Neural cell (in vitro differentiated cells): Measurements from ENCODE around the gene MARCHF5.

Experiments
- CTCF ChIP-seq: fragments of 450-650 bp; IDR thresholded peaks from 2 replicates; pipeline ENCODE4 v1.5.1; 2014; ENCODE audit warnings: antibody characterized with exemption, mild to moderate bottlenecking, moderate library complexity; ENCODE audit not compliant: poor library complexity, severe bottlenecking
- EP300 ChIP-seq: fragments of 450-650 bp; conservative IDR thresholded peaks from 2 replicates; pipeline ENCODE4 v1.6.1; 2014; ENCODE audit warnings: antibody characterized with exemption, mild to moderate bottlenecking, moderate library complexity; ENCODE audit not compliant: poor library complexity, severe bottlenecking
- EZH2 ChIP-seq: fragments of 200-600, 300-800 bp; shearing (Covaris generic), sonication (generic); IDR thresholded peaks from 2 replicates; pipeline ENCODE4 v1.6.1; 2014; ENCODE audit warnings: antibody characterized with exemption, low read length, borderline replicate concordance, mild to moderate bottlenecking; ENCODE audit not compliant: insufficient read depth, poor library complexity, severe bottlenecking
- POLR2AphosphoS5 ChIP-seq: IDR thresholded peaks from 2 replicates; pipeline ENCODE4 v1.6.1; 2012
- RAD21 ChIP-seq: fragments of 450-650 bp; conservative IDR thresholded peaks from 2 replicates; pipeline ENCODE4 v1.6.1; 2014; ENCODE audit warnings: antibody characterized with exemption, mild to moderate bottlenecking, moderate library complexity
- REST ChIP-seq: IDR thresholded peaks from 2 replicates; pipeline ENCODE4 v1.6.1; 2012; ENCODE audit warnings: borderline replicate concordance
- SMC3 ChIP-seq: fragments of 450-650 bp; conservative IDR thresholded peaks from 2 replicates; pipeline ENCODE4 v1.6.1; 2014; ENCODE audit warnings: antibody characterized with exemption, mild to moderate bottlenecking, moderate library complexity; ENCODE audit not compliant: poor library complexity
- TAF1 ChIP-seq: IDR thresholded peaks from 2 replicates; pipeline ENCODE4 v1.6.1; 2012; ENCODE audit warnings: low read depth

GRCh38 chr10:92298487-92298886 lies 7.5 kb downstream of the MARCHF5 start:
- TF ChIP-seq CTCF = no peak
- no peak for TF ChIP-seq TAF1
- no peak for TF ChIP-seq REST
- TF ChIP-seq EP300 = no peak
- no peak for TF ChIP-seq EZH2
- no peak for TF ChIP-seq POLR2AphosphoS5
- no peak for TF ChIP-seq RAD21
- no peak for TF ChIP-seq SMC3
